Neural progenitor cell (in vitro differentiated cells): Measurements from ENCODE around the gene RREB1. TPM values are rescaled to one million over a fixed set of nuclear protein-coding genes. Genes with fewer than 3 reads are reported as not detected.

ENCODE experiments used
- DNase-seq: peaks from one replicate; pipeline ENCODE4 v3.0.0-alpha.2; 2016; ENCODE audit warnings: low spot score
- H2AFZ ChIP-seq: fragments of 200-600 bp; sonication (generic); replicated peaks from 2 replicates; pipeline ENCODE4 v1.6.1; 2016; ENCODE audit warnings: antibody characterized with exemption
- H3F3A ChIP-seq: fragments of 200-600 bp; sonication (generic); 2 replicates; pipeline ENCODE4 v1.6.1; 2016; ENCODE audit warnings: antibody characterized with exemption, low read depth
- H3K27ac ChIP-seq: fragments of 200-600 bp; sonication (generic); 2 replicates; pipeline ENCODE4 v1.5.1; 2016; ENCODE audit warnings: mild to moderate bottlenecking
- H3K27me3 ChIP-seq: fragments of 200-600 bp; sonication (generic); 2 replicates; pipeline ENCODE4 v1.6.1; 2016; ENCODE audit warnings: mild to moderate bottlenecking, moderate library complexity
- H3K36me3 ChIP-seq: fragments of 200-600 bp; sonication (generic); 2 replicates; pipeline ENCODE4 v1.5.1; 2016
- H3K4me1 ChIP-seq: fragments of 200-600 bp; sonication (generic); 2 replicates; pipeline ENCODE4 v1.6.1; 2016; ENCODE audit warnings: mixed run types
- H3K4me2 ChIP-seq: fragments of 200-600 bp; sonication (generic); 2 replicates; pipeline ENCODE4 v1.6.1; 2016
- H3K4me3 ChIP-seq: fragments of 200-600 bp; sonication (generic); 2 replicates; pipeline ENCODE4 v1.5.1; 2016
- H3K79me2 ChIP-seq: fragments of 200-600 bp; sonication (generic); 2 replicates; pipeline ENCODE4 v1.6.1; 2016; ENCODE audit warnings: low read depth
- H3K9ac ChIP-seq: fragments of 200-600 bp; sonication (generic); 2 replicates; pipeline ENCODE4 v1.6.1; 2016
- H3K9me3 ChIP-seq: fragments of 200-600 bp; sonication (generic); 2 replicates; pipeline ENCODE4 v1.5.1; 2016; ENCODE audit warnings: low read depth
- H4K20me1 ChIP-seq: fragments of 200-600 bp; sonication (generic); 2 replicates; pipeline ENCODE4 v1.6.1; 2016; ENCODE audit warnings: low read depth
- H3K27ac Mint-ChIP-seq: 3 replicates; pipeline ENCODE4 v1.8.0; 2021; ENCODE audit warnings: mixed read lengths
- H3K27me3 Mint-ChIP-seq: 2 replicates; pipeline ENCODE4 v1.8.0; 2022; ENCODE audit warnings: low read depth, mild to moderate bottlenecking, inconsistent platforms, moderate library complexity, mixed read lengths; ENCODE audit not compliant: insufficient read depth
- H3K36me3 Mint-ChIP-seq: 3 replicates; pipeline ENCODE4 v1.8.0; 2021; ENCODE audit warnings: mixed read lengths
- H3K4me1 Mint-ChIP-seq: 3 replicates; pipeline ENCODE4 v1.8.0; 2021; ENCODE audit warnings: mixed read lengths
- H3K4me3 Mint-ChIP-seq: 3 replicates; pipeline ENCODE4 v1.8.0; 2021; ENCODE audit warnings: mild to moderate bottlenecking, moderate library complexity, mixed read lengths
- H3K9me3 Mint-ChIP-seq: 3 replicates; pipeline ENCODE4 v1.8.0; 2020; ENCODE audit warnings: mixed read lengths
- CTCF ChIP-seq: fragments of 200-600 bp; sonication (generic); IDR thresholded peaks from 2 replicates; pipeline ENCODE4 v1.5.1; 2017; ENCODE audit warnings: antibody characterized with exemption, mild to moderate bottlenecking
- EZH2 ChIP-seq: fragments of 200-600 bp; sonication (generic); IDR thresholded peaks from 2 replicates; pipeline ENCODE4 v1.6.1; 2017; ENCODE audit warnings: antibody characterized with exemption, mild to moderate bottlenecking, moderate library complexity
- EZH2phosphoT487 ChIP-seq: fragments of 200-600 bp; sonication (generic); IDR thresholded peaks from 2 replicates; pipeline ENCODE4 v1.6.1; 2017; ENCODE audit warnings: antibody characterized with exemption
- total RNA-seq: library from RNA; depleted of rRNA; stranded (reverse); fragments of >200 nt; gene quantifications from 2 replicates; pipeline ENCODE4 v1.2.3, GENCODE V29; 2015; ENCODE audit warnings: low replicate concordance

Gene RREB1
- total RNA-seq, 1 donor from 2014 or later: 12.1 TPM

- no peak overlapping the region for H3K4me3 ChIP-seq
- H3K9me3 ChIP-seq: no peaks in the 10 kb centered on the region
- no peak overlapping the region for H3K27ac Mint-ChIP-seq
- H3K9me3 Mint-ChIP-seq: no peaks in the 10 kb centered on the region
- H4K20me1 ChIP-seq: no peaks in the 10 kb centered on the region
- TF ChIP-seq EZH2 (no peak), EZH2phosphoT487 (no peak), CTCF (no peak)
- H3F3A ChIP-seq: no peaks in the 10 kb centered on the region
- peaks cover 19% of the 10 kb centered on the region for H3K27me3 ChIP-seq
- H3K4me2 ChIP-seq: no peak overlapping the region
- DNase-seq: no peak
- peaks cover 2% of the 10 kb centered on the region for H3K27me3 Mint-ChIP-seq
- no peak overlapping the region for H3K27ac ChIP-seq
- no peak overlapping the region for H2AFZ ChIP-seq
- H3K36me3 ChIP-seq: no peaks in the 10 kb centered on the region
- H3K4me3 Mint-ChIP-seq: no peak overlapping the region
- H3K36me3 Mint-ChIP-seq: no peaks in the 10 kb centered on the region
- H3K4me1 Mint-ChIP-seq: no peaks in the 10 kb centered on the region
- H3K4me1 ChIP-seq: no peaks in the 10 kb centered on the region
- H3K79me2 ChIP-seq: no peaks in the 10 kb centered on the region
- no peak overlapping the region for H3K9ac ChIP-seq
These were observed 28.9 kb upstream of the RREB1 start for GRCh38 chr6:7078856-7079255.

DNA sequence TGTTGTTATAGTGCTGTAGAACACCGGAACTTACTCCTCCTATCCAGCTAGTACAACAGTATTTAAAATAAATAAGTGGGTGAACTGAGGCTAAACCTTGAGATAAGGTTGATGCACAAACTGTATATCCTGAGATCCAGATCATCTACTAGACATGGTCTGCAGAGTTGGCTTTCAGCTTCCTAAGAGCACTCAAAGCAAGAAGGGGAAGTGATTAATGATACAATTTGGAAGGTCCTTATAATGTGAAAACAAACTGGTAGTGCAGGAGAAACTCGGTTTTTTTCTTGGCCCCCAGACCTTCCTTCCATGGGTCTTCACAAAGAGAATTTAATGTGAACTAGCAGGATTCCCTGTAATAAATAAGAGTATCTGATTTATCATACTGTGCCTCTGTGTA is 27.4 kb upstream of the RREB1 start:
- no peak overlapping the region for H3K27ac Mint-ChIP-seq
- TF ChIP-seq EZH2phosphoT487 (no peak), EZH2 (no peak), CTCF (no peak)
- no peaks in the 10 kb centered on the region for H3K9me3 ChIP-seq
- H2AFZ ChIP-seq: no peak overlapping the region
- no peak overlapping the region for H3K4me2 ChIP-seq
- H3K9ac ChIP-seq: no peak overlapping the region
- no peaks in the 10 kb centered on the region for H4K20me1 ChIP-seq
- no peaks in the 10 kb centered on the region for H3K4me1 ChIP-seq
- no peaks in the 10 kb centered on the region for H3K79me2 ChIP-seq
- H3K4me1 Mint-ChIP-seq: no peaks in the 10 kb centered on the region
- H3K4me3 ChIP-seq: no peak overlapping the region
- no peak overlapping the region for H3K27ac ChIP-seq
- no peaks in the 10 kb centered on the region for H3K9me3 Mint-ChIP-seq
- H3F3A ChIP-seq: no peaks in the 10 kb centered on the region
- H3K36me3 Mint-ChIP-seq: no peaks in the 10 kb centered on the region
- peaks cover 34% of the 10 kb centered on the region for H3K27me3 ChIP-seq
- H3K4me3 Mint-ChIP-seq: no peak overlapping the region
- no peak for DNase-seq
- H3K27me3 Mint-ChIP-seq: peaks cover 2% of the 10 kb centered on the region
- no peaks in the 10 kb centered on the region for H3K36me3 ChIP-seq

DNA sequence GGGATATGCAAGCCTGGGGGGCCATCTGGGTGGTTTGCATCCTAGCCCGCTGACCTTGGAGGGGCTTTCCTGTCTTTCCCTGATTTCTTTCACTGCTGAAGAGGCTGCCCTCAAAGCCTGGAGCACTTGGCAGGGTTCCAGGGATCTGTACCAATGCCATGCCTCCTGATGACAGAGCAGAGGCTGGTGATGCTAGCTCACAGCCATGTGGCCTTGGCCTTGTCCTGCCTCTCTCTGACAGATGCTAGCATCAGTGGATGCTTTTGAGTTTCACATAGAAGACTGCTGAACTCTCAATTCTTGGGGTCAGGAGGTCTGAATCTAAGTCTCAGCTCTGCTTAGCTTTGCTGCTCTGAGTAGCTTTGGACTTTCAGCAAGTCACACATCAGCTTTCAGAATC is 21.9 kb upstream of the RREB1 start:
- Histone ChIP-seq H3K9me3 (no peaks in the 10 kb centered on the region), H3K79me2 (no peaks in the 10 kb centered on the region), H3K27me3 (peaks cover 90% of the 10 kb centered on the region), H2AFZ (no peak overlapping the region), H3K9ac (no peak overlapping the region), H3K4me2 (no peak overlapping the region), H4K20me1 (peaks cover 31% of the 10 kb centered on the region), H3K4me1 (peaks cover 8% of the 10 kb centered on the region), H3K36me3 (no peaks in the 10 kb centered on the region), H3F3A (peaks cover 16% of the 10 kb centered on the region), H3K4me3 (no peak overlapping the region), H3K27ac (no peak overlapping the region)
- DNase-seq: no peak
- H3K4me1 Mint-ChIP-seq: peaks cover 16% of the 10 kb centered on the region
- H3K4me3 Mint-ChIP-seq: no peak overlapping the region
- no peak overlapping the region for H3K27ac Mint-ChIP-seq
- H3K9me3 Mint-ChIP-seq: no peaks in the 10 kb centered on the region
- no peaks in the 10 kb centered on the region for H3K36me3 Mint-ChIP-seq
- peaks cover 4% of the 10 kb centered on the region for H3K27me3 Mint-ChIP-seq
- TF ChIP-seq EZH2: no peak
- TF ChIP-seq EZH2phosphoT487: no peak

GRCh38 chr6:7086488-7086887 is 21.3 kb upstream of the RREB1 start:
- no peak for DNase-seq
- H3K36me3 Mint-ChIP-seq: no peaks in the 10 kb centered on the region
- H3K9me3 ChIP-seq: no peaks in the 10 kb centered on the region
- H3K79me2 ChIP-seq: no peaks in the 10 kb centered on the region
- H3K9me3 Mint-ChIP-seq: no peaks in the 10 kb centered on the region
- peaks cover 4% of the 10 kb centered on the region for H3K27me3 Mint-ChIP-seq
- H3K4me3 ChIP-seq: no peak overlapping the region
- H3K4me1 Mint-ChIP-seq: peaks cover 16% of the 10 kb centered on the region
- H3K9ac ChIP-seq: no peak overlapping the region
- H3K27ac Mint-ChIP-seq: no peak overlapping the region
- no peaks in the 10 kb centered on the region for H3K36me3 ChIP-seq
- no peak overlapping the region for H3K27ac ChIP-seq
- no peak overlapping the region for H2AFZ ChIP-seq
- TF ChIP-seq CTCF (no peak), EZH2 (no peak), EZH2phosphoT487 (no peak)
- no peak overlapping the region for H3K4me3 Mint-ChIP-seq
- peaks cover 8% of the 10 kb centered on the region for H3K4me1 ChIP-seq
- H3K4me2 ChIP-seq: no peak overlapping the region
- H3F3A ChIP-seq: peaks cover 16% of the 10 kb centered on the region
- peaks cover 92% of the 10 kb centered on the region for H3K27me3 ChIP-seq
- H4K20me1 ChIP-seq: peaks cover 31% of the 10 kb centered on the region
